GM18517 (cell line): Measurements from ENCODE around the gene SDK1.

Experiments
- ATAC-seq: cut with Tn5 transposase; IDR thresholded peaks from one replicate; pipeline ENCODE4 v1.9.1; 2021; ENCODE audit warnings: mild to moderate bottlenecking, moderate library complexity; ENCODE audit not compliant: unreplicated experiment

SDK1 gene

GRCh38 chr7:4056552-4057288, 755.7 kb downstream of the SDK1 start:
- no peak for ATAC-seq

GRCh38 chr7:4057289-4057616, 756.2 kb downstream of the SDK1 start:
- ATAC-seq: no peak

GRCh38 chr7:4058158-4058557, 757.1 kb downstream of the SDK1 start:
- ATAC-seq: no peak

GRCh38 chr7:4065190-4065589, 764.1 kb downstream of the SDK1 start:
- no peak for ATAC-seq

GRCh38 chr7:4066206-4066605, 765.2 kb downstream of the SDK1 start:
- no peak for ATAC-seq

GRCh38 chr7:4066626-4067475, 765.8 kb downstream of the SDK1 start:
- no peak for ATAC-seq

GRCh38 chr7:4067476-4067760, 766.4 kb downstream of the SDK1 start:
- no peak for ATAC-seq

- ATAC-seq: no peak
Observed at GRCh38 chr7:4067874-4068273, 766.8 kb downstream of the SDK1 start.

- no peak for ATAC-seq
Observed at GRCh38 chr7:4068286-4068685, 767.2 kb downstream of the SDK1 start.

- ATAC-seq: no peak
Observed at GRCh38 chr7:4069268-4070095, 768.4 kb downstream of the SDK1 start.

GRCh38 chr7:4070214-4070613, 769.2 kb downstream of the SDK1 start:
- no peak for ATAC-seq

- no peak for ATAC-seq
Observed at GRCh38 chr7:4071370-4072058, 770.5 kb downstream of the SDK1 start.

- ATAC-seq: no peak
Observed at GRCh38 chr7:4072161-4072925, 771.3 kb downstream of the SDK1 start.

- ATAC-seq: no peak
Observed at GRCh38 chr7:4073052-4073451, 772.0 kb downstream of the SDK1 start.

- no peak for ATAC-seq
Observed at GRCh38 chr7:4073750-4074149, 772.7 kb downstream of the SDK1 start.

GRCh38 chr7:4074407-4074806, 773.4 kb downstream of the SDK1 start:
- no peak for ATAC-seq

GRCh38 chr7:4074994-4075393, 773.9 kb downstream of the SDK1 start:
- ATAC-seq: no peak

- no peak for ATAC-seq
Observed at GRCh38 chr7:4076701-4077294, 775.7 kb downstream of the SDK1 start.

GRCh38 chr7:4077980-4078379, 776.9 kb downstream of the SDK1 start:
- no peak for ATAC-seq

- no peak for ATAC-seq
Observed at GRCh38 chr7:4078580-4078979, 777.5 kb downstream of the SDK1 start.
